Measurements from ENCODE around the gene HID1.
"Not testable (repeated sequence)": the region's sequence is repeated elsewhere in the genome, so short reads cannot be mapped to it uniquely, and the experiment has no call there.

HID1 gene

DNA sequence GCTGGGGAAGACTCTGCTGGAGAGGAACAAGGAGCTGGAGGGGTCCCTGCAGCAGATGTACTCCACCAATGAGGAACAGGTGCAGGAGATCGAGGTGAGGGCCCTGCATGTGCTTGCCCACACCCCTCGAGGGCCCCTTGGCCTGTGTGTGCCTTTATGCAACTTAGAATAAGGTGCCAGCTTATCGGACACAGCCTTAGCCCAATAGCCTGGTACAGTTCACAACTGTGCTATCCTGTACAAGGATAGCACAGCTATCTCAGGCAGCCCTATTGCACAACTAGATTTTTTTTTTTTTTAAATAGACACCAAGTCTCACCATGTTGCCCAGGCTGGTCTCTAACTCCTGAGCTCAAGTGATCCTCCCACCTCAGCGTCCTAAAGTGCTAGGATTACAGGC lies 27.0 kb upstream of the HID1 start:
- DNase-seq, result no peak

DNA sequence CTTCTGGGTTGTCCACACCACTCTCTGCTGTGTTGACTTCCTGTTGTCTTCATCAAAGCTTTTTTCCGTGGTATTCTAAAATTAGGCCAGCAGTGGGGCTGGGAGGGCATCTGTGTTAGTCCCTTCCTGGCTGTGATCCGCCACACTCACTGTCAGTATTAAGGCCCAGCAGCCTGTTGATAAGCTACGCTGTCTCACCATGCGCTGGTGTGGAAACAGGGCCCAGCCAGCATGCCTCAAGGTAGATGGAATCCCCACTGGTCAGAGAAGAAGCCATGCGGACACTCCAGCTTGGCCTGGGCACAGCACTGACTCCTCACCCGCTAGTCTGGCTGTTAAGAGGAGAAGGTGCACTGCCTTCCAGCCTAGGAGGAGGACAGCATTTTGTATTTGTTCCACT lies 26.2 kb upstream of the HID1 start:
- DNase-seq, result no peak

DNA sequence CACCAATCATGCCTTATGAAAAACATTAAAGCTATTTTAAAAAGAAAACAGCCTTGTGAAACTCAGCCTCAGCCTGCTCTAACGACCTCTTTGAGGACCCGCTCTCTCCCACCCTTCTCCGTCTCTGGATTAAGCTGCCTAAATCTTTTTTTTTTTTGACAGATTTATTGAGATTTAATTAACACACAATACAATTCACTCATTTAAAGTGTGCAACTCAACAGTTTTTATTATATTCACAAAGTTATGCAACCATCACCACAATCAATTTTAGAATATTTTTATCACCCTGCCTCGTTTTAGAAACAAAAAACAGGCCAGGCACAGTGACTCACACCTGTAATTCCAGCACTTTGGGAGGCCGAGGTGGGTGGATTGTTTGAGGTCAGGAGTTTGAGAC lies 23.3 kb upstream of the HID1 start:
- no peak for DNase-seq

DNA sequence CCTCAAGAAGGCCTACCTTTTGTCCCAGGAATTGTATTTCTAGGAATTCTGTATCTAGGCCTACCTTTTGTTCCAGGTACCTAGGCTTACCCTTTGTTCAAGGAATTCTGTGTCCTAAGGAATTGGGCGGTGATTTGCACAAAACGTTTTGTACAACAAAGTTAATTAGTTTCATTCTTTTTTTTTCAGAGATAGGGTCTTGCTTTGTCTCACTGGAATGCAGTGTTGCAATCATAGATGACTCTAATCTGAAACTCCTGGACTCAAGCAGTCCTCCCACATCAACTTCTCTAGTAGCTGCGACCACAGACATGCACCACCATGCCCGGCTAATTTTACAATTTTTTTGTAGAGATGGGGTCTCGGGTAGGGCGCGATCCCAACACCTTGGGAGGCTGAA lies 21.9 kb upstream of the HID1 start:
- no peak for DNase-seq

DNA sequence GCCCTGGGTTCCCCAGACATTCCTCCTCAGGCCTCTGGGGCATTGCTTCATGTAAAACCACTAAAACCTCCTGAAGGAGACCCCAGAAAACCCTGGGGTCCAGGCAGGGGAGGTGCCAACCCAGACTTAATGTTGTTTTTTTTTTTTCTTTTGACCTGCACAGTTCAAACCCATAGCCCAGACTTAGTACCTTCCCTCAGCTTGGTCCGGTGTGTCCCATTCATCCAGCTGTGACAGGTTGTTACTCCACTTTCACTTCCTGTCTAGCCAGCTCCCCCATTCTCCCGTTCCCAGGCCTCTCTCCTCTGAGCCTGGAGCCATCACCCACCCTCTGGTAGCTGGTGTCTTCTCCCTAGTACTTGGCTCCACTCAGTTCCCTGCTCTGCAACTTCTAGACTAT lies 19.7 kb upstream of the HID1 start:
- no peak for DNase-seq

DNA sequence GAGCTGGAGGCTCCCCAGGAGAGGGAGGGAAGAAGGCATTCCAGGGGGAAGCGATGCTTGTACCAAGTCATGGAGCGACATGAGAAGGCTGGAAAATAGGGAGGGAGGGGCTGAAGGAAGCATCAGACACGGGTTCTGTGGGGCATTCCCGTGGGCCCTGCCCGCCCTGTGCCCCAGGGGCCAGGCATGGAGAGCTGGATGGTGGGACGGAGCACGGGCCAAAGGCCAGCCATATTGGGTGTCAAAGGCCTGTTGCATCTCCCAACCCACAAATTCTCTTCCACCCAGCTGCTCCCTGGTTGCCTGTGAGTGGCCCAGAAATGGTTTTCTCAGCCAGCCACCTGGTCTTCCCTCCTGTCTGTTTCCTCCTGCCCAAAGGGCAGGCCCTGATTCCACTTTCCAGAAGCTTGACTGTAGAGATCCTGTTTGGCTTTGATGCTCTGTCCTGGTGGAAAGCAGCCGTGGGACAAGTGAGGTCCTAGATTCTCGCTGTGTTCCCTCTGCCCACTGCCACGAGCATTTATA lies 18.1 kb upstream of the HID1 start:
- DNase-seq, result no peak

DNA sequence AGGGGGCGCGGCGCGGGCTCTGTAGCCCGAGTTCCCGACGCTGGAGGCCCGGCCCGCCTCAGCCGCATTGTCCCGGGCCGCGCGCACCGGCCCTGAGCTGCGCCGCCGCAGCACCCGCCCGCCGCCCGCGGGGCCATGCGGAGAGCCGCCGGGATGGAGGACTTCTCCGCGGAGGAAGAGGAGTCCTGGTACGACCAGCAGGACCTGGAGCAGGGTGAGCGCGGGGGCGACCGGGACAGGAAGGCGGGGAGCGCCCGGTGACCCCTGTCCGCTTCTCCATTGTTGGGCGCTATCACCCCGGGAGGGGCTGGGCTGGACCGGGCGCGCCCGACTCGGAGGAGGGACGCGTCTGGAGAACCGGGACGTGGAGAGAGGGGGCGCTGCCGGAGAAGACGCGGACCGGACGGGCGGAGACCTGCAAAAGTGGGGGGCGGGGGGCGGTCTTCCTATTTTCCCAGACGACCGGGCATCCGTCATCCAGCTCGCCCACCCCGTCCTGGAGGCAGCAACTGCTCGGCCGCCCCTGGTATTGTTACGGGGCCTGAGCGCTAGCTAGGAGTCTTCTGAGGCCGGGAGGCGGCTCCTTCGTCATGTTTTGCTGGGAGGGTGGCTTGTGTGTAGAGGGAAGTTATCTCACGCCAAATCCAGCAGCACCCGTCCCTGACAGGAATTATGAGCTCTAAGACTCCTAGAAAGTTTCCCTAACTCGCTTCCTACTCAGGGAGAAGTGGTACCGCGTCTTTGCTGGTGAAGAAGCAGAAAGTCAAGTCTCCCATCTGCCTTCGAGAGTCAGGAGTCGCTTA lies 15.6 kb upstream of the HID1 start:
- DNase-seq, result no peak

DNA sequence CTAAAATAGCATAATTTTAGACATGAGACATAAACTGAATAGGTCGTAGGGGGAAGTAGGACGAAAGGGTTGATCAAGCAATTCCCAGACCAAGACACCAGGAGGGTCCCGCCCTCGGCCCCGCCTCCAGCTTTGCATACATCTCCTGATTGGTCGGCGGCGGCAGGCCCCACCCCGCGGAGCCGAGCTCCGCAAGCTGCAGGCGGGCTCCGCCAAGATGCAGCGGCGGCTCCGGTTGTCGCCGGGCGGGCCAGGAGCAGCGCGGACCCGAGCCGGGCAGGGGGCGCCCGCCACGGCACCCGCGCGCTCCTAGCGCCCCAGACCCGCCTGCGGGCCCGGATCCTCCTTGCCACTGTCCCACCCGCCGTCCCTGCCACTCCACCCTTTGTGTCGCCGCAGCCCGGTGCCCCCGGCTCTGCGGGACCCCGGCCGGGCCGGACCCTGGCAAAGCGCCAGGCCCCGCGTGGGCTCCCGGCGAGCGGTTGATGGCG lies 14.9 kb upstream of the HID1 start, which contains the start of gene CDR2L:
CDR2L (plus strand) TSS at position 215 of the 491 bp plus-strand sequence. CDS start 412 bp downstream, outside the sequence.
- peak; percentile 88 for DNase-seq

DNA sequence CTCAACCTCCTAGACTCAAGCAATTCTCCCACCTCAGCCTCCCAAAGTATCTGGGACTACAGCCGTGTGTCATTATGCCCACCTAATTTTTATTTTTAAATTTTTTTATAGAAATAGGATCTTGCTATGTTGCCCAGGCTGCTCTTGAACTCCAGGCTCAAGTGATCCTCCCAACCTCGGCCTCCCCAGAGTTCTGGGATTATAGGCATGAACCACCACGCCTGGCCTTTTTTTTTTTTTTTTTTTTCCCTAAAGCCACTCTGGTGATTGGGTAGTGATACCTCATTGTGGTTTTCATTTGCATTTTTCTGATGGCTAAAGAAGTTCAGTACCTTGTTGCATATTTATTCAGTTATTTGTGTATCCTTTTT lies 13.6 kb upstream of the HID1 start:
- DNase-seq, result no peak

DNA sequence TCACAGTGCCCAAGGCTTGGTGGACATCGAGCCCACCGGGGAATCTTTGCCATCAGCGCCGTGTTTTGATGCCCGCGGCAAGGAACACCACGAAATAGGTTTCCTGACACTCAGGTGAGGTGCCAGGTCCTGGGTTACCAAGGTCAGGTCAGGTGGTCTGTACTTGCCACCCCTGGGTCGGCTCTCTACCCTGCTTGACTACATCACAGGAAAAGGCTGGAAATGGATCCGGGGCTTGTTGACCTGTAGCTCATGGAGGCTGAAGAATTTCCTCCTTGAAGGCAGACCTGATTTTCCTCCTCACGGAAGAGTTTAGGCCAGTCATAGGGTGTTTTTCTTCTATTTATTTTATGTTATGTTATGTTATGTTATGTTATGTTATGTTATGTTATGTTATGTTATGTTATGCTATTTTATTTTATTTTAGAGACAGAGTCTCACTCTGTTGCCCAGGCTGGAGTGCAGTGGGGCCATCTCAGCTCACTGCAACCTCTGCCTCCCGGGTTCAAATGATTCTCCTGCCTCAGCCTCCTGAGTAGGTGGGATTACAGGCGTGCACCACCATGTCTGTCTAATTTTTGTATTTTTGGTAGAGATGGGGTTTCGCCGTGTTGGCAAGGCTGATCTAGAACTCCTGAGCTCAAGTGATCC lies 10.2 kb upstream of the HID1 start:
- DNase-seq, result not testable (repeated sequence)

DNA sequence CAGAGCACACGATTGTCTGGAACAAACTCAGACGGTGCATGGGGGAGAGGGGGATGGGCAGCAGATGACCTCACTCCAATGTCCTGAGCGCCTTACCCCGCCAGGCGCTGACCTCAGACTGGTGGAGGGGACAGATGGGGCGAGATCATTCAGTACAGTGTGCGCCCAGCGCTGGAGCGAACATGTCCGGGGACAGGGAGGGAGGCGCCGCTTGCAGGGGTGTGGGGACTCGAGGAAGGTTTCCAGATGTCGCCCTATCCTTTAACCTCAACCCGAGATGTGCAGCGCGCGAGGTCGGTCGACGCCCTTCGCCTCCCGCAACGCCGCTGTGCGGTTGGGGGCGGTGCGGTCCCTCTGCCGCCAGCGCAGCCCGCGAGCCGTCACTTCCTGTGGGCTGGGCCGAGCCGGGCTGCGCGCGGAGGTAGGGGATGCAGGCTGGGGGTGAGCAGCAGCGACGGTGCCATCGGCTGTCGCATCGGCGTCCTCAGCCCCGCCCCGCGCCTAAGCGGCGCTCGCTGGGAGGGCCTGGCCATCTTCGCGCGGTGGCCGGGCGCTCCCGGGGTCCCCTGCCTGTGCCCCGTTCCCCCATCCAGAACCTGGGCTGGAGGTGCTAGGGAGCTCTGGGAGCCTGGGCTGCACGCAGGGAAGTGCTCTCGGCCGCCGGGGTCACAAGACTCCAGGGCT lies 9.6 kb upstream of the HID1 start:
- DNase-seq, result peak; percentile 83

DNA sequence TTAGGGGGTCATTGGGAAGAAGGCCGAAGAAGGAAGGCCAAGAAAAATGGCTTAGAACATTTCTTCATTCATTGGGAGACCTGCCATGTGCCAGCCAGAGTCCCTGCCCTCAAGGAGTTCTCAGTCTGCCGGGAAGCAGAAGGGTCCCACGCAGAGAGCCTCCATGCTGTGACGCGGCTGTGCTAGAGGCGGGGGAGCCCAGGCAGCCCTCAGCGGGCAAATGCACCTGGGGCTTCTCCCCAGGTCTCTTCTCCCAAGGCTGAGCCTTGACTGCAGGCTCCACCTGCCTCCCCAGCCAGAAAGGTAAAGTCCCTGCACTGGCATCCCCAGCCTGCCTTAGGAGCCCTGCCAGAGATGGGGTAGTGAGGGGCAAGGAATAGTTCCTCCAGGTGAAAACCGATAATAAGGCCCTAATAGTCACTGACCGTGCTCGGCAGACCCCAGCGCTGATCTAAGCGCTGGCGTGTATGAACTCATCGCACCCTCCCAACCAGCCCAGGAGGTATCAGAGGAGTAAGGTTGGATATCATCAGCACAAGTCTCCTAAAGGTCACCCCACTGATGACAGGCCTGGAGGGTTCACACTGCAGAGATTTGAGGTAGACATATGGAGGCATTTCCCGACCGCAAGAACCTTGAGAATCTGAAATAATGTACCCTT lies 8.9 kb upstream of the HID1 start:
- DNase-seq, result no peak

DNA sequence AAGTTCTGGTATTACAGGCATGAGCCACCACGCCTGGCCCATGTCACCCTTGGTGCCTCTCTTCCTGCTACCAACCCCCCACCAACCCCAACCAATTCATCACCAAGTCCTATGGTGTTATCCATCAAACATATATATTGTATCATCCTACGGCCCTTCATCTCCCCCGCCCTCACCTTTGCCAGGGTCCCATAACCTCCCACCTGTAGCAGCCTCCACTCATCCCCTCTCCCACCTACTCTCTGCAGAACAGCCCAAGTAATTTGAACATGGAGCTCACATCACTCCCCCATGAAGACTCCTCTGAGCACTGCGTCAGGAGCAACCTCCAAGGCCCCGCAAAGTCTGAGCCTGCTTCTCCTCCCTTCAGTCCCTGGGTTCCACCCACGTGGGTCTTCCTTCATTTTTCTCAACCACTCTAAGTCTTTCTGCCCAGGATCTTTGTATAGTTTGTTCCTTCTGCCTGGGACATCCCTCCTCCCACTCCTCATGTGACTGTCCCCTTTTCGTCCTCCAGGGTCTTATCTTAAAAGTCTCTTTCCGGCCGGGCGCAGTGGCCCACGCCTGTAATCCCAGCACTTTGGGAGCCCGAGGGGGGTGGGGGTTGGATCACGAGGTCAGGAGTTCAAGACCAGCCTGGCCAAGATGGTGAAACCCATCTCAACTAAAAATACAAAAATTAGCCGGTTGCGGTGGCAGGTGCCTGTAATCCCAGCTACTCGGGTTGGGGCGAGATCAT lies 7.0 kb upstream of the HID1 start:
- no peak for DNase-seq

DNA sequence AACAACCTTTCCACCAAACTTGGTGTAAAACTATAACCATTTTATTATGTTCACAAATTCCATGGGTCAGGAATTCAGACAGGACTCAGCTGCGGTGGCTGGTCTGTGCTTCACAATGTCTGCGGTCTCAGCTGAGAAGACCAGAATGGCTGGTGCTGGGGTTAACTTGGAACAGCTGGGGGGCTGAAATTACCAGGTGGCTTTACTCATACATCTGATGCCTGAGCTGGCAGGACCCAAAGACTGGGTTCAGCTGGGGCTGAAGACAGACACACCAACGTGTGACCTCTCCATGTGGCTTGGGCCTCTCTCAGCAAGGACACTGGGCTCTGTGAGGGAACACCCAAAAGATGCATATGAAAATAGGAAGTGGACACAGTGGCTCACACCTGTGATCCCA lies 5.7 kb upstream of the HID1 start:
- DNase-seq, result no peak

DNA sequence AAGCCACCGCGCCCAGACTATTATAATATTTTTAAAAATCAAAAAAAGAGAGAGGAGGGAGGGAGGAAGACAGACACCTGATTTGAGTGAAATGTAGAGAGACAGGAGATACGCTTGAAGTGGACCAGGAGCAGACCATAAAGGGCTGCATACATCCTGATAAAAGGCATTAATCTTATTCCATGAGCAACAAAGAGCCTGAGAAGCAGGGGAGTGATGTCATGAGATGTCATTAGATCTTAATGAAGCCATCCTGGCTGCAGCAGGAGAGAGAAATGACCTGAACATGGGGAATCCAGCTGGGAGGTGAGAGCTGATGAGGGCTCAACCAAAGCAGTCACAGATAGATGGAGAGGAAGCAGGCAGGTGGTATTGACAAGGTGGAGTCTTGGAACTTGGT lies 5.2 kb upstream of the HID1 start:
- DNase-seq, result no peak

DNA sequence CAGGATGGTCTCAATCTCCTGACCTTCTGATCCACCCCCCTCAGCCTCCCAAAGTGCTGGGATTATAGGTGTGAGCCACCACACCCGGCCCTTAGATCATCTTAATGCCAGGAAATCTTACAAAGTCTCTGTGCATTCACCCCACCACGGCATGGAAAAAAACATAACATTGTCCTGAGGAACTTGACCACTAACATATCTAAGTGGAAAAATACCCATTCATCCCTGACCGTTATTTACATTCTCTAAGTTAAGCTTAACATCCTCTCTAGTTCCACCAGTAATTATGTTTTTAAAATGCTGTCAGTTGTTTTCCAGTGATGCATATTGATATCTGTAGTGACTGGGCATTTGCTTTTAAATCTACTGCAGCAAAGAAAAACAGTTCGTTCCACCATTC lies 3.4 kb upstream of the HID1 start:
- DNase-seq, result no peak

DNA sequence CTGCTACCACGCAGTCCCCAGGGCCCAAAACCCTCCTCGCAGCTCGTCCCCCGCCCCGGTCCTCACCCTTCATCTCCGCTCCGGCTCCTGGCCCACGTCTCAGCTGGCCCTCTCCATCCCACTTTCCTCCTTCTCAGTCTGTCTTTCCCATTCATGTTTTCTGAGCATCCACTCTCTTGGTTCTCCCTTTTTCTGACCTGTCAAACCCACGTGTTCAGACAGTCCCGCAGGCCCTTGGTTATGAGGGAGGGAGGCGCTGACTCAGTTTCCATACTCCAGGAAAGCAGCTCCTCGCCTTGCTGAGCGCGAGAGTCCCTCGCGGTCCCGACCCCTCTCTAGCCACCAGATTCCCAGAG lies 392 bp upstream of the HID1 start:
- no peak for DNase-seq

DNA sequence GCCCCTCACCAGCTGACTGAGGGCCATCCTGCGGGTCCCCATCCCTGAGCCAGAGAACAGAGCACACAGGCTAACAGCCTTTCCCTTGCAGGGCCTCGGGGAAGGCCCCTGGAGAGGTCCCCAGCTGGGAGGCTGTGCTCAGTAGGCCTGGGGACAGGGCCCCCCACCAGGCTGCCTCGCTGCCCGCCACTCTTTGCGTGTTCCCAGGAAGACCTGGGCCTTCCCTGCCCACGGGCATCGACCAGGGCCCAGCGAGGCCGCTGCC lies 785 bp downstream of the HID1 start:
- no peak for DNase-seq

DNA sequence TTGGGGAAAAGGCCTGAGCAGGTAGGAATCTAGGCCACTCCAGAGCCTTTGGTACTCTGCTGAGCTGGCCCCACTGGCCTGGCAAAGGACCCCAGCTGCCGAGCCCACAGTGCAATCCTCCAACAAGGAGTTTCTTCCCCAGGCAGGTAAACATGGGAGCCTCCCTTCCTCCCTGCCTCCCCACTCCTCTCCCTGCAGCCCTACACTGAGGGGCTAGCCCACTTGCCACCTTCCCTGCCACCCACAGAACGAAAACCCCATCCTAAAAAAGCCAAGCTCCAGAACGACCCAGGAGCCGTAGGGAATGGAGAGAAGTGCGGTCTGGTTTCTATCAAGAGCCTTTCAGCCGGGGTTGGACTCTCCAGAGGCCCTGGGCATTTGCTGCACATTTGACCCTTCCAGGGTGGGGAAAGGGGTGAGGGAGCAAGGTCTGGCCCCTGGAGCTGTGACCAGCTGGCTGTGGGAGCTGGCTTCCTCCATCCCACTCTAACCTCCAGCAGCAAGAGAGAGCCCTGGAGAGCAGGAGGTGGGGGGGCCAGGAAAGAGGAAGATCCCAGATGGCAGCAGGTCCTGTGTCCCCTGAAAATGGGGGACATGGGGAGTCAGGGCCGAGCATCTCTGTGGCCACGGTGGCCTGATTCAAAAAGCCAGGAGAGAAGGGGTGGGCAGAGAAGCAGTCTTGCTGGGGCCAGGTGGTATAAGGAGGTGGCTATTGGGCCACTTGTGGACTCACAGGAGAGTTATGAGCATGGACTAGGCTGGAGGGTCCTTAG lies 1.3 kb downstream of the HID1 start:
- no peak for DNase-seq

DNA sequence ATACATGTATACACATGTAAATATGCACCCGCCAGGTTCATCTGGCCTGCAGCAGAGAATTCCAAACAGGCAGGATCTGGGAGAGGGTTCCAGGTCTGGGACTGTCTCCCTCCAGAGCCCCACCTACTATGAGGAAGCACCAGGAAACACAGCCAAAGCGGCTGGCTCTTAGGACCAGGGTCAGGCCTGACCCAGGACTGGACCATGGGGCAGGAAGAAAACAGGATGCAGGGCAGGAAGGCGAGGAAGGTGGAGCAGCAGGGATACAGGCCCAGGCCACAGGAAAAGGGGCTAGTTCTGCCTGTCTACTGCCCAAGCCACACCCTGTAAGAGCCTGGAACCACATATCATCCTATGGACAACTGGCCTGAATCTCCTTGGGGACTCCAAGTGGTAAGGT lies 2.2 kb downstream of the HID1 start:
- DNase-seq, result no peak

DNA sequence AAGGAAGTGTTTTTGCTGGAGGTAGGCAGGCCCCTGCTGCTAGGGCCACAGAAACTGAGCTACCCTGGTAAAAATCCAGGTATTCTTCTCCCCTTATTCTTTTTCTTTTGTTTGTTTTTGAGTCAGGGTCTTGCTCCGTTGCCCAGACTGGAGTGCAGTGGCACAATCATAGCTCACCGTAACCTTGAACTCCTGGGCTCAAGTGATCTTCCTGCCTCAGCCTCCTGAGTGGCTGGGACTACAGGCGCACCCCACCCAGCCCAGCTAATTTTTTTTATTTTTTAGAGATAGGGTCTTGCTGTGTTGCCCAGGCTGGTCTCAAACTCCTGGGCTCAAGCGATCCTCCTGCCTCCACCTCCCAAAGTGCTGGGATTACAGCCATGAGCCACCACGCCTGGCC lies 3.1 kb downstream of the HID1 start:
- not testable (repeated sequence) for DNase-seq

DNA sequence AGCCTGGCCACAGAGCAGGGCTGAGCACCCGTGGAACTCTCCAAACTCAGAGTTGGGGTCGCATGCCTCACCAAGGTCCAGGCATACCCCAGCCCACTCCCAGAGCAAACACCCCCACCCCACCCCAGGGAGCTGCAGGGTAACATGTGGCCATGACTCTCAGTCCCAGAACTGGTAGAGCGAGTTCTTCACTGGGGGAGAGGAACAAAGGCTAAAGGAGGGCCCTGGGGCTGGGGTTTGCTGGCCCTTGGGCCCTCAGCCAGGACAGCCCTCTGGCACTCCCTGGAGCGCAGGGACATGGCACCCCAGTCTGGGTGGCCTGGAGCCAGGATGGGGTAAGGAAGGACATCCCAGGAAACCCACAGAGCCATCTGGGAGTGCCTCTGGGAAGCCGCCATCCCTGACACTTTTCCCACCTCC lies 4.2 kb downstream of the HID1 start:
- DNase-seq, result no peak

Data from NCI-H1694 treated with DMSO at 0.1 percent for 48 hours (cell line).